Bronchial epithelial cell (primary cell): ENCODE data around the gene PGK1. TPM values are rescaled to one million over a fixed set of nuclear protein-coding genes. Genes with fewer than 3 reads are reported as not detected.
"Not testable (repeated sequence)": the region's sequence is repeated elsewhere in the genome, so short reads cannot be mapped to it uniquely, and the experiment has no call there.

ENCODE experiments used
- DNase-seq: peaks from one replicate; pipeline ENCODE4 v3.0.0-alpha.2; 2010; ENCODE audit warnings: low read depth
- FAIRE-seq: peaks from 2 replicates; lab custom pipeline; 2011; peaks lifted over from hg19 to GRCh38; lab: Jason Lieb, UNC
- H3K27me3 ChIP-seq: 2 replicates; pipeline ENCODE4 v1.5.1; 2011; ENCODE audit warnings: low read length; ENCODE audit not compliant: control insufficient read depth, insufficient read depth
- H3K36me3 ChIP-seq: 2 replicates; pipeline ENCODE4 v1.5.1; 2011; ENCODE audit warnings: low read length; ENCODE audit not compliant: control insufficient read depth, insufficient read depth
- H3K4me3 ChIP-seq: 2 replicates; pipeline ENCODE4 v1.5.1; 2011; ENCODE audit warnings: mild to moderate bottlenecking, low read depth, low read length, control low read depth
- total RNA-seq: library from RNA; depleted of rRNA; stranded (reverse); fragments of >200 nt; gene quantifications from 2 replicates; pipeline ENCODE4 v1.2.1, GENCODE V29; 2014
- TF ChIP-seq, protein P1 (sequence below): IDR thresholded peaks from 2 replicates; pipeline ENCODE4 v1.5.1; 2011; ENCODE audit warnings: mild to moderate bottlenecking, moderate library complexity, low read length, control low read depth, inconsistent platforms; ENCODE audit not compliant: insufficient read depth, severe bottlenecking

Gene PGK1
- 306 and 339 TPM in 2 replicates for total RNA-seq

DNA sequence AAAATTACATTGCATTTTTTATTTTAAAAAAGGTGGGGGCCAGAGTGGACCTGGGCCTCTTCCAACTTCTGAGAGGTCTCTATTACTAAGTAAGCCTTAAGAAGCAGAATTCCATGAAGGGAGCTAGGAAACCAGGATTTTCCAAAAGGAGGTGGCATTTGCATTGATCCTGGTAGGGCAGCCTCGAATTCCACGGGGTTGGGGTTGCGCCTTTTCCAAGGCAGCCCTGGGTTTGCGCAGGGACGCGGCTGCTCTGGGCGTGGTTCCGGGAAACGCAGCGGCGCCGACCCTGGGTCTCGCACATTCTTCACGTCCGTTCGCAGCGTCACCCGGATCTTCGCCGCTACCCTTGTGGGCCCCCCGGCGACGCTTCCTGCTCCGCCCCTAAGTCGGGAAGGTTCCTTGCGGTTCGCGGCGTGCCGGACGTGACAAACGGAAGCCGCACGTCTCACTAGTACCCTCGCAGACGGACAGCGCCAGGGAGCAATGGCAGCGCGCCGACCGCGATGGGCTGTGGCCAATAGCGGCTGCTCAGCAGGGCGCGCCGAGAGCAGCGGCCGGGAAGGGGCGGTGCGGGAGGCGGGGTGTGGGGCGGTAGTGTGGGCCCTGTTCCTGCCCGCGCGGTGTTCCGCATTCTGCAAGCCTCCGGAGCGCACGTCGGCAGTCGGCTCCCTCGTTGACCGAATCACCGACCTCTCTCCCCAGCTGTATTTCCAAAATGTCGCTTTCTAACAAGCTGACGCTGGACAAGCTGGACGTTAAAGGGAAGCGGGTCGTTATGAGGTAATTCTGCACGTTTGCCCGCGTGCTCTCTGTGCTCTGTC, at the start of gene PGK1:
Gene PGK1, plus strand, starts transcription at position 626 of the 824 bp plus-strand sequence. Its CDS starts 93 bp downstream, at position 719.
- DNase-seq (peak; percentile 88), FAIRE-seq (no peak)
- H3K4me3 ChIP-seq = peak within 1 kb of the TSS; percentile 67
- H3K27me3 ChIP-seq = no peaks in the 10 kb centered on the region
- H3K36me3 ChIP-seq = peaks cover 2% of the 10 kb centered on the region
- TF ChIP-seq, protein P1, sequence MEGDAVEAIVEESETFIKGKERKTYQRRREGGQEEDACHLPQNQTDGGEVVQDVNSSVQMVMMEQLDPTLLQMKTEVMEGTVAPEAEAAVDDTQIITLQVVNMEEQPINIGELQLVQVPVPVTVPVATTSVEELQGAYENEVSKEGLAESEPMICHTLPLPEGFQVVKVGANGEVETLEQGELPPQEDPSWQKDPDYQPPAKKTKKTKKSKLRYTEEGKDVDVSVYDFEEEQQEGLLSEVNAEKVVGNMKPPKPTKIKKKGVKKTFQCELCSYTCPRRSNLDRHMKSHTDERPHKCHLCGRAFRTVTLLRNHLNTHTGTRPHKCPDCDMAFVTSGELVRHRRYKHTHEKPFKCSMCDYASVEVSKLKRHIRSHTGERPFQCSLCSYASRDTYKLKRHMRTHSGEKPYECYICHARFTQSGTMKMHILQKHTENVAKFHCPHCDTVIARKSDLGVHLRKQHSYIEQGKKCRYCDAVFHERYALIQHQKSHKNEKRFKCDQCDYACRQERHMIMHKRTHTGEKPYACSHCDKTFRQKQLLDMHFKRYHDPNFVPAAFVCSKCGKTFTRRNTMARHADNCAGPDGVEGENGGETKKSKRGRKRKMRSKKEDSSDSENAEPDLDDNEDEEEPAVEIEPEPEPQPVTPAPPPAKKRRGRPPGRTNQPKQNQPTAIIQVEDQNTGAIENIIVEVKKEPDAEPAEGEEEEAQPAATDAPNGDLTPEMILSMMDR = no peak

DNA sequence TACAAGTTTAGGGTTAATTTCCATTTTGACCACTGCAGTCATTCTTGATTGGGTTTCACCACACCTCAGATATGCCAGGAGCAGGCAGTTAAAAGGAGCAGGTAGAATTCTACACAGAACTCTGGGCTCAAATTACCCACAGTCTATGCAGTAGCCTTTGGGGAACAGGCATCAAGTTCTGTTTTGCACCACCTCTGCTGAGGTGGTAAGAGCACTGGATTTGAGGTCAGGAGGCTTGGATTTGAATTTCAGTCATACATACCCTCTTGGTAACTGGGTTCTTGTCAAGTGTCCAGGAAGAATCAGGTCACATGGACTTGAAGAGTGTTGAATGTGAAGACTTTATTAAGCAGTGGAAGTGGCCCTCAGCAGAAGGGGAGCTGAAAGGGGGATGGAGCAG, 40.4 kb upstream of the PGK1 start:
- TF ChIP-seq, protein P1 = no peak
- H3K4me3 ChIP-seq = no peak overlapping the region

DNA sequence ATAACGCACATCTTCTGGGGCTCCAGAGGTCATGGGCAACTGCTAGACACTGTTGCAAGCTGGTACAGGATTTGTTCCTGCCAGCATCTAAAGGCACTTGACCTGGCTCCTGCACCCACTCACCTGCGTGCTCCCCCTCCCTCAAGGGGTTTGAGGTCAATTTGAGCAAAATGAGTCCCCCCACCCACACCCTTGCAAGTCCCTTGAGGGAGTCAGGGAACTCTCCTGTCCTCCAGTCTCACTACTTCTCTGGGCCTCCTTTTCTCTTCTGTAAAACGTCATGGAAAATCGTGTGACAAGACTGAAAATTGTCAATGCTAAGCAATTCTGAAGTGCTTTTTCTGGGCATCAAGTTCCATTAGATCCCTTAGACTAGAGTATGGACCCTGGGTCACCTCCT, 39.9 kb upstream of the PGK1 start:
- no peak for FAIRE-seq

More for the DNA sequence above, 40.4 kb upstream of the PGK1 start:
- Histone ChIP-seq H3K36me3 (no peaks in the 10 kb centered on the region), H3K27me3 (no peaks in the 10 kb centered on the region)
- FAIRE-seq = no peak
- DNase-seq = no peak

DNA sequence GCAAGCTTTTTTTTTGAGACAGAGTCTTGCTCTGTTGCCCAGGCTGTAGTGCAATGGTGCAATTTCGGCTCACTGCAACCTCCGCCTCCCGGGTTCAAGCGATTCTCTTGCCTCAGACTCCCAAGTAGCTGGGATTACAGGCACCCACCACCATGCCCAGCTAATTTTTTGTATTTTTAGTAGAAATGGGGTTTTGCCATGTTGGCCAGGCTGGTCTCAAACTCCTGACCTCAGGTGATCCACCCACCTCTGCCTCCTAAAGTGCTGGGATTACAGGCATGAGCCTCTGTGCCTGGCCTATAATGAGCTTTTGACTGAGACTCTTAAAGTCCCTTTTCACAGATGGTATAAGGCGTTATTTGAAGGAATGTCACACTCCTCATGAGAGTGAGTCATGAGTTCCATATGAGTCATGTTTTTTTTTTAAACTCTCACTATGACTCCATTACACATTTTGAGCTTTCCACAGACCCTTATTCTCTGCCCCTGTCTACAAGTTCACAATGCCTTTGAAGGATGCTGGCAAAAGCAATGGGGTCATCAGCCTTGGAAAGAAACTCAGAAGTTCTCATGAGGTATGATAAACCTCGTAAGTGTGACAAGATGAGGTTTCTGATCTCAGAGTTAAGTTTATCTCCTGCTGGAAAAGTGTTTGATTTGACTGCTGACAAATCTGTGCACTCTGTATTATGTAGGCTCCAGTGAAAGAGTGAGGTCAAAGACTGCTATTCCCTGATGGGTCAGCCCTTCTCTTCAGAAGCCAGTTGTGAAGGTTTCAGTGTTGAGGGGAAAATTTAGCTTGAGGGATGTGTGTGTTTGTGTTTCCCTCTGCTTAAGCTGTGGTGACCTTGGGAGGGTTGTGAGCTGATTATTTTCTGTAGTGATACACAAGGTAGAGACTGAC, 39.1 kb upstream of the PGK1 start:
- not testable (repeated sequence) for FAIRE-seq

More for the DNA sequence above, 39.9 kb upstream of the PGK1 start:
- TF ChIP-seq, protein P1 = no peak
- no peaks in the 10 kb centered on the region for H3K36me3 ChIP-seq
- no peak overlapping the region for H3K4me3 ChIP-seq
- H3K27me3 ChIP-seq = no peaks in the 10 kb centered on the region
- no peak for DNase-seq

DNA sequence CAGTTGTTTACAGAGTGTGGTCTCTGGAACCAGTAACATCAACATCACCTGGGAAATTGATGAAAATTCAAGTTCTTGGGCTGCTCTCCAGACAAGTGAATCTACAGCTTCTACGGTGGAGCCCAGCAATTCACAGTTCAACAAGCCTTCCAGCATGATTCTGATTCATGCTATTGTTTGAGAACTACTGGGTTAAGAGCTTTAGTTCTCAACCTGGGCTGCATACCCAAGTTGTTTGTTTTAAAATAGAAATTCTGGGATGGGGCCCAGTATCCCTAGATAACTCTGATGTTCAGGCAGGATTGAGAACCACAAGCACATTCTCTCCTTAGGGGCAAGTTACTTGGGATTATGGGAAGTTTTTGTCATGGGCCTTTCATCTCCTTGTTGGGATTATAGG, 37.9 kb upstream of the PGK1 start:
- Histone ChIP-seq H3K4me3 (no peak overlapping the region), H3K36me3 (no peaks in the 10 kb centered on the region), H3K27me3 (no peaks in the 10 kb centered on the region)
- FAIRE-seq = no peak
- peak; percentile 20 for DNase-seq
- TF ChIP-seq, protein P1 = no peak

More for the DNA sequence above, 39.1 kb upstream of the PGK1 start:
- H3K27me3 ChIP-seq, H3K4me3 ChIP-seq, H3K36me3 ChIP-seq: not testable (repeated sequence)
- DNase-seq = peak; percentile 79

DNA sequence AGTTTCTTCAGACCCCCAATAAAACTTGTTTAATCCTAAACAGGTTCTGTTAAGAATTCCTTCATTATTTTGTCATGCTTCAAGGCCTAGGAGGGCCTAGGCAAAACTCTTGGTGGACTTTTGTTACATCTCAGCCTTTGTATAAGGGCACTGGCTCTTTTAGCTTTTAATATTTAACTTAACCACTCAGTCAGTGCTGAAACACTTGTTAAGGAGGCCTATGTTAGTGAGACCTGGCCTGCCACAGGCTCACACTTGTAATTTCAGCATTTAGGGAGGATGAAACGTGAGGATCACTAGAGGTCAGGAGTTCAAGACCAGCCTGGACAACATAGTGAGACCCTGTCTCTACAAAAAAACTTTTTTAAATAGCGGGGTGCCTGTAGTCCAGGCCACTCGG, 32.7 kb upstream of the PGK1 start:
- no peak for FAIRE-seq
- Histone ChIP-seq H3K27me3 (no peaks in the 10 kb centered on the region), H3K4me3 (no peak overlapping the region), H3K36me3 (no peaks in the 10 kb centered on the region)
- DNase-seq = no peak
- TF ChIP-seq, protein P1 = no peak

DNA sequence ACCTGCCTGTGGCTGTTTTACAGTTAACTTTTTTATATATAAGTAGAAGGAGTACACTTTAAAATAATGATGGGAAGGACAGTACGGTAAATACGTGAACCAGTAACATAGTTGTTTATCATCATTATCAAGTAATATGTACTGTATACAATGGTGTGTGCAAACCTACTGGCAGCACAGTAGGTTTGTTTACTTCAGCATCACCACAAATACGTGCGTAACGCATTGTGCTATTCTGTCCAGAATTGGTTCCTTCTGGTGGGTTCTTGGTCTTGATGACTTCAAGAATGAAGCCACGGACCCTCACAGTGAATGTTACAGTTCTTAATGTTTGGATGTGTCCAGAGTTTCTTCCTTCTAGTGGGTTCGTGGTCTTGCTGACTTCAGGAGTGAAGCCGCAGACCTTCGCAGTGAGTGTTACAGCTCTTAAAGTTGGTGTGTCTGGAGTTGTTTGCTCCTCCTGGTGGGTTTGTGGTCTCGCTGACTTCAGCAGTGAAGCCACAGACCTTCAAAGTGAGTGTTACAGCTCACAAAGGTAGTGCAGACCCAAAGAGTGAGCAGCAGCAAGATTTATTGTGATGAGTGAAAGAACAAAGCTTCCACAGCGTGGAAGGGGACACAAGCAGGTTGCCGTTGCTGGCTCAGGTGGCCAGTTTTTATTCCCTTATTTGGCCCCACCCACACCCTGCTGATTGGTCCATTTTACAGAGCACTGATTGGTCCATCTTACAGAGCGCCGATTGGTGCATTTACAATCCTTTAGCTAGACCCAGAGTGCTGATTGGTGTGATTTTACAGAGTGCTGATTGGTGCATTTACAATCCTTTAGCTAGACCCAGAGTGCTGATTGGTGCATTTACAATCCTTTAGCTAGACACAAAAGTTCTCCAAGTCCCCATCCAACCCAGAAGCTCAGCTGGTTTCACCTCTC, 30.6 kb upstream of the PGK1 start:
- not testable (repeated sequence) for DNase-seq, FAIRE-seq, H3K36me3 ChIP-seq, H3K4me3 ChIP-seq, H3K27me3 ChIP-seq
